ENCODE data around the gene KDM2B.
A peak's percentile ranks its signal among the peaks of the same experiment; 100 is the strongest.

The KDM2B gene

DNA sequence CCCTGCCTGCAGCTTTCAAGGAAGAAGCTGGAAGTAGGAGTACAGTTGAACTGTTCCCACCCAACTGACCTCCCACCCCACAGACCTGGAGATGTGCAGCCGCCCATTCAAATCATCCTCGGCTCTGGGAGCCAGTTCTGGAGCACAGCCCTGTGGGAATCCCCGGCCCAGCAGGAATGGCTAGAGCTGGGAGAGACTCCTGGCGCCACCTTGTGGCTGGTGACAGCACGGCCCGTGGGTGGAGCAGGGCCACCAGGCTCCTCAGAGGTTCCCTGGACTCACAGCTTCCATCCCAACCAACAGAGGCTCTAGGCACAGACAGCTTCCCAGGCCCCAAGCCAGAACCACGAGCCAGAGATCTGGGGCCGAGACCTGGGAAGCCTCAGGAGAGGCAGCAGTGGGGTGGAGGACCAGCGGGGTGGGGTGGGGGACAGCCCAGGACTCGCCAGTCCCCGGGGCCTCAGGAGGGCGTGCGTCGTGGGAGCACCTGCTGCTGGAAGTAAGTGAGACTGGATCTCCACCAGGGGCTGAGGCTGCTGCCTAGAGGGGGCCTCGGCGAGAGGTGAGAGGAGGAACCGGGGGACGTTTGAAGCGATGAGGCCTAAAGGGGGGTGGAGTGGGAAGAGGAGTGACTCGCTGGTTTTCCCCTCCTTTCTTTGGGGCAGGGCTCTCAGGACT lies 137.5 kb downstream of the KDM2B start:
- no peak for TF ChIP-seq MYC (IDR thresholded peaks at IDR 0.05; ENCODE audit: low read depth, low read length)
- TF ChIP-seq, protein P1, sequence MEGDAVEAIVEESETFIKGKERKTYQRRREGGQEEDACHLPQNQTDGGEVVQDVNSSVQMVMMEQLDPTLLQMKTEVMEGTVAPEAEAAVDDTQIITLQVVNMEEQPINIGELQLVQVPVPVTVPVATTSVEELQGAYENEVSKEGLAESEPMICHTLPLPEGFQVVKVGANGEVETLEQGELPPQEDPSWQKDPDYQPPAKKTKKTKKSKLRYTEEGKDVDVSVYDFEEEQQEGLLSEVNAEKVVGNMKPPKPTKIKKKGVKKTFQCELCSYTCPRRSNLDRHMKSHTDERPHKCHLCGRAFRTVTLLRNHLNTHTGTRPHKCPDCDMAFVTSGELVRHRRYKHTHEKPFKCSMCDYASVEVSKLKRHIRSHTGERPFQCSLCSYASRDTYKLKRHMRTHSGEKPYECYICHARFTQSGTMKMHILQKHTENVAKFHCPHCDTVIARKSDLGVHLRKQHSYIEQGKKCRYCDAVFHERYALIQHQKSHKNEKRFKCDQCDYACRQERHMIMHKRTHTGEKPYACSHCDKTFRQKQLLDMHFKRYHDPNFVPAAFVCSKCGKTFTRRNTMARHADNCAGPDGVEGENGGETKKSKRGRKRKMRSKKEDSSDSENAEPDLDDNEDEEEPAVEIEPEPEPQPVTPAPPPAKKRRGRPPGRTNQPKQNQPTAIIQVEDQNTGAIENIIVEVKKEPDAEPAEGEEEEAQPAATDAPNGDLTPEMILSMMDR (IDR thresholded peaks at IDR 0.05; ENCODE audit: low read depth, low read length): peak; percentile 98
- H3K4me3 ChIP-seq (ENCODE audit: low read depth, low read length): no peak overlapping the region
- DNase-seq (ENCODE audit: low read depth): peak; percentile 72

DNA sequence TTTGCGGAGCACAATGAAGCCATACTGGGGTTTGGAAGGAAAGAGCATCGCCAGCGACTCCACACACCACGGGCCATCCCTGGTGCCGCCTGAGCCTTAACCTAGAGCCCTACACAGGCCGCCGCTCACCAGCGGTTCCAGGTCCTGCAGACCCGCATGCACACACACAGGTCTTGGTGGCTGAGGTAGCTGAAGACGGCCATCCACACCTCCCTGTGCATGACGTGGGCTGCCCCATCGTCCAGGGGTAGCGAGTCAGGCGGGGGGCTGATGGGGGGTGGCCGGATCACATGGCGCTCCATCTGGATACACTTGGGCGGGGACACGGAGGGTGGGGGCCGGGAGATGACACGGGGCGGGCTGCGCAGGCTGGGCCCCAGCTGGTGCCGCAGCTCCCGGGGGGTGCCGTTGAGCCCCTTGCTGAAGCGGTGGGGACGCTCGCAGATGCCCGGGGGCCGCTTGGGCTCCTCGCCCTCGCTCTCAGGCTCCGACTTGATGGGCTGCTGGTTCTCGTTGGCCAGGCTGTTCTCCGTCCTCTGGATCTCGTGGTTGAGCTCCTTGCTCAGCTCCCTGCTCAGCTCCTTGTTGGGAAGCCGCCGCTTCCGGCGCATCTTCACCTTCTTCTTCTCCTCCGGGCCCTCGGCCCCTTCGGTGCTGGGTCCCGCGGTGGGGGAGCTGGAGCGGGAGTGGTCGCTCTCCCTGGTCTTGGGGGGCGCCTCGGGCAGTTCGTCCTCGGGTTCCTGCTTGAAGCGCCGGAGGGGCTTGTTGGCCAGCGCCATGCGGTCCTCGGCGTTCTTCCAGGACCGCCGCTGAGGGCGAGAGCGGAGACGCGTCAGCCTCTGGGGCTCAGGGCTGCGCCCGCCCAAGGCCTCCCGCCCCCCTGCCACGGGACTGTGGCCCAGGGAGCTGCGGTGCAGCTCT lies 138.5 kb downstream of the KDM2B start:
- TF ChIP-seq, protein P1 (IDR thresholded peaks at IDR 0.05; ENCODE audit: low read depth, low read length): no peak
- TF ChIP-seq POLR2A (IDR thresholded peaks at IDR 0.05; ENCODE audit: extremely low read depth, insufficient read length) (no peak), MYC (IDR thresholded peaks at IDR 0.05; ENCODE audit: low read depth, low read length) (no peak)
- TF ChIP-seq, protein P2, sequence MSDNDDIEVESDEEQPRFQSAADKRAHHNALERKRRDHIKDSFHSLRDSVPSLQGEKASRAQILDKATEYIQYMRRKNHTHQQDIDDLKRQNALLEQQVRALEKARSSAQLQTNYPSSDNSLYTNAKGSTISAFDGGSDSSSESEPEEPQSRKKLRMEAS (IDR thresholded peaks at IDR 0.05; ENCODE audit: low read depth, low read length): no peak
- no peak for DNase-seq (ENCODE audit: low read depth)
- no peak overlapping the region for H3K4me3 ChIP-seq (ENCODE audit: low read depth, low read length)

DNA sequence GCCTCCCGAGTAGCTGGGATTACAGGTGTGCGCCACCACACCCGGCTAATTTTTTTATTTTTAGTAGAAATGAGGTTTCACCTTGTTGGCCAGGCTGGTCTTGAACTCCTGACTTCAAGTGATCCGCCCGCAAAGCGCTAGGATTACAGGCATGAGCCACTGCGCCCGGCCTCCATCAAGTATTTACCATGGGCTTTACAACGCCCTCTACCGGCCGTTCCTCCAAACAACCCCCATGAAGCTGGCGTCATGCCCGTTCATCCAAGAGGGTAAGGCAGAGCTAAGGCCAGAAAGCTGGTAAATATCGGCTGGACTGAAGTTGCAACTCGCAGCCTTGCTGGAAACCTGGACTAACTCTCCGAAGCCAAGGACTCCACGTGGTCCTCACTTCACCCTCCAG lies 139.3 kb downstream of the KDM2B start:
- no peak overlapping the region for H3K4me3 ChIP-seq (ENCODE audit: low read depth, low read length)
- peak; percentile 67 for DNase-seq (ENCODE audit: low read depth)
- no peak for TF ChIP-seq POLR2A (IDR thresholded peaks at IDR 0.05; ENCODE audit: extremely low read depth, insufficient read length)
- TF ChIP-seq, protein P1 (IDR thresholded peaks at IDR 0.05; ENCODE audit: low read depth, low read length): peak; percentile 37
- TF ChIP-seq, protein P2 (IDR thresholded peaks at IDR 0.05; ENCODE audit: low read depth, low read length): no peak
- TF ChIP-seq MYC (IDR thresholded peaks at IDR 0.05; ENCODE audit: low read depth, low read length): no peak

DNA sequence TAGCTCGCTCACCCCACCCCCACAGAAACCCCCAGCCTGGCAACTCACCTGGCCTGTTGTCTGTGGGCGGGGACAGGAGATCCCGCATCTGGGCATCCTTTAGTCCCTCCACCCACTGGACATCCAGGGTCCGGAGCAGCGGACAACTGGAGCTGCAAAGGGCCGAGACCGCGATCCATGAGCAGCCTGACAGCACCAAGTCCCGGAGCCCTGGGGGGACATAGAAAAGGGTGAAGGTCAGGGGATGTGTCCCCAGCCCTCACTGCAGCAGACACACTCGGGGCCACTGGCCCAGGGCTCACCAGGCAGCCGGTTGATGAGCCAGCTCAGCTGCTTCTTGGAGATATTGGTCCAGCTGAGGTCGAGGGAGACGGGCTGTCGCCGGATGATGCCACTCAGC lies 140.1 kb downstream of the KDM2B start:
- TF ChIP-seq, protein P2 (IDR thresholded peaks at IDR 0.05; ENCODE audit: low read depth, low read length): no peak
- TF ChIP-seq, protein P1 (IDR thresholded peaks at IDR 0.05; ENCODE audit: low read depth, low read length): no peak
- TF ChIP-seq POLR2A (IDR thresholded peaks at IDR 0.05; ENCODE audit: extremely low read depth, insufficient read length) (no peak), MYC (IDR thresholded peaks at IDR 0.05; ENCODE audit: low read depth, low read length) (no peak)
- DNase-seq (ENCODE audit: low read depth): no peak
- no peak overlapping the region for H3K4me3 ChIP-seq (ENCODE audit: low read depth, low read length)

DNA sequence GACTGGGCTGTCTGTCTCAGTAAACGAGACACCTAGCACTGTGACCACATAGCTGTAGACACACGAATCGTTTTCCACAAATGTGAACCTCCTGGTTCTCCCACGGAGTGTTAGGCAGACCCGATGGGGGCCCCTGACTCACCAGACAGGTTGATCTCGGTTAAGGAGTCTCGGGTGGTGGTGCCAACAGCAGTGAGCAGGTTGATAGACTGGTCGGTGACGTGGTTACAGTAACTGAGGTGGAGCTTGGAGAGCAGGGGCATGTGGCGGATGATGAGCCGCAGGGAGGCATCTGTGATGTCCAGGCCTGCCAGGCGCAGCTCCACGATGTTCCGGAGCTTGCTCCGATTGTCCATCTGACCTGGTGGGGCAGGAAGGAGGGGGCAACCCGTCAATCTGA lies 141.1 kb downstream of the KDM2B start:
- no peak overlapping the region for H3K4me3 ChIP-seq (ENCODE audit: low read depth, low read length)
- DNase-seq (ENCODE audit: low read depth): no peak
- TF ChIP-seq, protein P1 (IDR thresholded peaks at IDR 0.05; ENCODE audit: low read depth, low read length): no peak
- TF ChIP-seq MYC (IDR thresholded peaks at IDR 0.05; ENCODE audit: low read depth, low read length) (no peak), POLR2A (IDR thresholded peaks at IDR 0.05; ENCODE audit: extremely low read depth, insufficient read length) (no peak)
- TF ChIP-seq, protein P2 (IDR thresholded peaks at IDR 0.05; ENCODE audit: low read depth, low read length): no peak

All from NB4 (cell line).